Kidney (tissue), 14 donors: ENCODE measurements around the gene VAV2. TPM values are rescaled to one million over a fixed set of nuclear protein-coding genes. Genes with fewer than 3 reads are reported as not detected.

Source experiments
- DNase-seq, 5 donors: peaks; one replicate each; pipeline ENCODE4 v3.0.0-alpha.2; 2013 to 2020
- FAIRE-seq: peaks from 2 replicates; lab custom pipeline; 2012; peaks lifted over from hg19 to GRCh38; lab: Jason Lieb, UNC
- H3K27ac ChIP-seq, 2 donors: one replicate each; pipeline ENCODE4 v1.7.0; 2013; ENCODE audit warnings: low read depth in 2 of 2, low read length in 2 of 2, inconsistent platforms in 1 of 2
- H3K27me3 ChIP-seq: one replicate; pipeline ENCODE4 v1.7.1; 2013; ENCODE audit warnings: low read length, inconsistent platforms; ENCODE audit not compliant: control insufficient read depth, insufficient read depth
- H3K36me3 ChIP-seq, 3 donors: one replicate each; pipeline versions ENCODE4 v1.7.0 to v1.7.1; 2013; ENCODE audit warnings: low read length in 3 of 3, control low read depth in 1 of 3, inconsistent platforms in 1 of 3; ENCODE audit not compliant: insufficient read depth in 3 of 3, control insufficient read depth in 2 of 3
- H3K4me1 ChIP-seq, 3 donors: one replicate each; pipeline versions ENCODE4 v1.7.0 to v1.7.1; 2013; ENCODE audit warnings: low read length in 3 of 3, inconsistent platforms in 1 of 3, low read depth in 1 of 3; ENCODE audit not compliant: control insufficient read depth in 2 of 3, insufficient read depth in 2 of 3
- H3K4me3 ChIP-seq, 3 donors: one replicate each; pipeline versions ENCODE4 v1.7.0 to v1.8.1; 2013; ENCODE audit warnings: low read length in 3 of 3, control low read depth in 1 of 3, inconsistent platforms in 1 of 3
- H3K9ac ChIP-seq, 3 donors: one replicate each; pipeline versions ENCODE4 v1.7.0 to v1.7.1; 2013; ENCODE audit warnings: low read length in 3 of 3, control low read depth in 1 of 3, inconsistent platforms in 1 of 3
- H3K9me3 ChIP-seq, 3 donors: one replicate each; pipeline versions ENCODE4 v1.7.0 to v1.7.1; 2013; ENCODE audit warnings: low read length in 3 of 3, control low read depth in 1 of 3, inconsistent platforms in 1 of 3; ENCODE audit not compliant: control insufficient read depth in 2 of 3, insufficient read depth in 1 of 3
- CTCF ChIP-seq: IDR thresholded peaks from 3 replicates; pipeline ENCODE4 v1.5.1; 2012; ENCODE audit warnings: mild to moderate bottlenecking, moderate library complexity, borderline replicate concordance; ENCODE audit not compliant: insufficient read depth; ENCODE audit errors: extremely low read depth
- intact Hi-C: fragments of 100-400 bp; cut with DNase I; formaldehyde crosslinking; loops from one replicate; pipeline ENCODE4 v1.11.1; 2022
- polyA plus RNA-seq: library from polyadenylated mRNA; stranded (reverse); fragments of 350-450 nt; fragmentation: Illumina TruSeq; extraction: RNeasy Lipid Tissue Mini Kit (QIAGEN cat#74804); gene quantifications from one replicate; pipeline ENCODE4 v1.2.3, GENCODE V29; 2014; ENCODE audit warnings: low read depth, low replicate concordance; ENCODE audit not compliant: insufficient read depth
- total RNA-seq: library from RNA; stranded (reverse); fragmentation: NEBNext Ultra II Directional; extraction: Animal tissue kit (Norgen Biotek cat#: 25700); gene quantifications from one replicate; pipeline ENCODE4 v1.2.1, GENCODE V29; 2021
- donor health status: control.
- donor health status: control.
- donor health status: control.
- donor health status: control.
- donor health status: control.
- donor health status: DM: yes; HTN: yes; CAD: no.
- donor health status: Normal renal cell carcinoma (clear cell type).

VAV2 gene
- total and polyA plus RNA-seq, 2 donors from 2014 or later = 22.3 to 47.1 TPM

GRCh38 chr9:133835262-133835901 lies 156.7 kb downstream of the VAV2 start:
- no peaks in the 10 kb centered on the region for H3K36me3 ChIP-seq
- no peaks in the 10 kb centered on the region for H3K9me3 ChIP-seq
- H3K4me3 ChIP-seq = no peak overlapping the region
- no peak overlapping the region for H3K27ac ChIP-seq
- DNase-seq (peak in 1 of 5 donors; percentile 50), FAIRE-seq (no peak)
- H3K4me1 ChIP-seq = no peaks in the 10 kb centered on the region
- intact Hi-C loops = no loop called here
- no peaks in the 10 kb centered on the region for H3K27me3 ChIP-seq
- no peak for TF ChIP-seq CTCF
- H3K9ac ChIP-seq = no peak overlapping the region

GRCh38 chr9:133834080-133834976 lies 157.8 kb downstream of the VAV2 start:
- Histone ChIP-seq H3K27me3 (no peaks in the 10 kb centered on the region), H3K27ac (no peak overlapping the region), H3K4me1 (no peaks in the 10 kb centered on the region), H3K36me3 (no peaks in the 10 kb centered on the region), H3K4me3 (no peak overlapping the region), H3K9me3 (no peaks in the 10 kb centered on the region), H3K9ac (no peak overlapping the region)
- no peak for TF ChIP-seq CTCF
- DNase-seq = peak in 1 of 5 donors; percentile 68
- no peak for FAIRE-seq
- intact Hi-C loops = no loop called here

DNA sequence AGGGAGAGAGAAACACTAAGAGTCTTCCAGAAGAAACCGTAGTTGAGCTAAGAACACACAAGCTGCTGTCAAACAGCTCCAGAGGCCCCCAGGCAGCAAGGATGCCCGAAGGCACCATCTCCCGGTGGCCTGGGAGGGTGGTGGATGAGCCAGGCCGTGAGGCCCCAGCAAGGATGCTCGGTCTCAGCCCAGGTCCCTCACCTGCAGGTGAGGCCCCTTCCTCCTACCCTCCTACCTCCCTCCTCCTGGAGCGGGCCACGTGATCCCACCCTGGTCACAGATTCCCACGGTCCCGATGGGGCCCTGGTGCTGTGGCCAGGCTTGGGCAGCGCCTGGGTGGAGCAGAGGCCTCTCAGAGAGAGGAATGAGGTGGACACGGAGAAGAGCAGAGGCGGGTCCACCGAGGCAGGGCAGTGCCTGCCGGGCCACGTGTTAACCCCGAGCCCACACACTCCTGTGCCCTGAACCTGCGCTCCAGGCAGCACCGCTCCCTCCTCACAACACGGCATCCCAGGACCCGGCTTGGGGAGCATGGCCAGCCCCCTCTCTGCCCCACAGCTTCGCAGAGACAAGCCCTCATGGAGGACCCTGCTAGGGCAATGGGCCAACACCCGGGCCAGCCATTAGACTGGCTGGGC lies 158.6 kb downstream of the VAV2 start:
- no peaks in the 10 kb centered on the region for H3K27me3 ChIP-seq
- FAIRE-seq (no peak), DNase-seq (peak in 1 of 5 donors; percentile 62)
- H3K9ac ChIP-seq = no peak overlapping the region
- H3K4me3 ChIP-seq = no peak overlapping the region
- no peaks in the 10 kb centered on the region for H3K9me3 ChIP-seq
- H3K4me1 ChIP-seq = no peaks in the 10 kb centered on the region
- no peak overlapping the region for H3K27ac ChIP-seq
- no peak for TF ChIP-seq CTCF
- intact Hi-C loops = no loop called here
- H3K36me3 ChIP-seq = no peaks in the 10 kb centered on the region
